Thyroid gland (tissue), 4 donors: ENCODE data around the gene ANKS1A. TPM values are rescaled to one million over a fixed set of nuclear protein-coding genes. Genes with fewer than 3 reads are reported as not detected.

ENCODE experiments used
- DNase-seq, 2 donors: peaks; one replicate each; pipeline ENCODE4 v3.0.0-alpha.2; 2019
- H3K27ac ChIP-seq, 3 donors: fragments of 200-600 bp; sonication (generic); 1 replicate in 2 of 3; 2 replicates in 1 of 3; pipeline ENCODE4 v1.5.1; 2016 to 2019; ENCODE audit warnings: mild to moderate bottlenecking in 1 of 3, moderate library complexity in 1 of 3
- H3K27me3 ChIP-seq: fragments of 200-600 bp; sonication (generic); one replicate; pipeline ENCODE4 v1.5.1; 2019
- H3K36me3 ChIP-seq, 2 donors: fragments of 200-600 bp; sonication (generic); one replicate each; pipeline ENCODE4 v1.5.1; 2016 to 2019
- H3K4me1 ChIP-seq, 2 donors: fragments of 200-600 bp; sonication (generic); one replicate each; pipeline ENCODE4 v1.5.1; 2017 to 2019
- H3K4me3 ChIP-seq, 3 donors: fragments of 200-600 bp; sonication (generic); replicated peaks in 1 of 3; 1 replicate in 2 of 3; 2 replicates in 1 of 3; pipeline ENCODE4 v1.5.1; 2016; ENCODE audit warnings: mild to moderate bottlenecking in 1 of 3
- H3K9me3 ChIP-seq: fragments of 200-600 bp; sonication (generic); one replicate; pipeline ENCODE4 v1.5.1; 2017
- POLR2A ChIP-seq, 2 donors: fragments of 450-650 bp; IDR thresholded peaks; one replicate each; pipeline ENCODE4 v1.6.1; 2017; ENCODE audit warnings: antibody characterized with exemption in 2 of 2, mild to moderate bottlenecking in 2 of 2, moderate library complexity in 1 of 2
- WGBS, 2 donors: methylation state at CpG; one replicate each; pipeline ENCODE4 v1.1.5; 2017; 5-methylcytosine and 5-hydroxymethylcytosine counted together
- intact Hi-C: fragments of 100-400 bp; cut with DNase I; formaldehyde crosslinking; loops from one replicate; pipeline ENCODE4 v1.15.1; 2023
- total RNA-seq, 4 donors: library from RNA; depleted of rRNA; stranded (reverse); fragments of >200 nt; gene quantifications; one replicate each; pipeline ENCODE4 v1.2.3, GENCODE V29; 2016
- TF ChIP-seq, protein P1 (sequence below), 6 experiments: fragments of 200-600 bp in 3 of 6; fragments of 450-650 bp in 3 of 6; sonication (generic) in 3 of 6; IDR thresholded peaks; one replicate each; pipeline ENCODE4 v1.5.1; 2016 to 2019; ENCODE audit warnings: antibody characterized with exemption in 6 of 6, mild to moderate bottlenecking in 2 of 6, inconsistent platforms in 1 of 6, moderate library complexity in 1 of 6

The ANKS1A gene
- total RNA-seq, 4 donors from 2014 or later: 29.9 to 43.8 (median 34.4) TPM

DNA sequence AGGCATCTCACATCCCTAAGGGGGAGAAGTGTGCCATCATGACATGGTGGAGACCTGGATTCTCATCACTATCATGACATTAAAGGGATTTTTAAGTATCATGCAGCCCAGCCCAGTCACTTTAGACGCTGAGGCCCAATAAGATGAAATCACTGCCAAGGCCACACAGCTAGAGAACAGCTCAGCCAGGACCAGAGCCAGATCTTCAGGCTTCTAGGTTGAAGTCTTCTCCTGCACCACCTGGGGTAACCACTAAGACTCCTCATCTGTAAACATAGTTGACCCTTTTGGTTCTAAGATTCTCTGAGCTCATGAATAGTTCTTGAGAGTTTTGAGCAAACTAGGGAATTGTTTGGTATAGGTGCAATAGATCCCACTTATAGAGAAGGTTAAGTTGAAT is 126.9 kb downstream of the ANKS1A start:
- 0 to 17% methylated on average over 1 of the region's 1 CpG for WGBS, 2 donors
- no peaks in the 10 kb centered on the region for H3K36me3 ChIP-seq
- peak; percentile 34 to 35 for DNase-seq
- no peak overlapping the region for H3K4me3 ChIP-seq
- H3K27ac ChIP-seq: peak overlapping the region; percentile 82 to 96 (median 93)
- H3K9me3 ChIP-seq: no peaks in the 10 kb centered on the region
- intact Hi-C loops: no loop called here
- H3K4me1 ChIP-seq: peaks cover 83 to 89% of the 10 kb centered on the region in 2 donors
- no peaks in the 10 kb centered on the region for H3K27me3 ChIP-seq
- TF ChIP-seq POLR2A (IDR thresholded peaks at IDR 0.05): no peak
- TF ChIP-seq, protein P1, sequence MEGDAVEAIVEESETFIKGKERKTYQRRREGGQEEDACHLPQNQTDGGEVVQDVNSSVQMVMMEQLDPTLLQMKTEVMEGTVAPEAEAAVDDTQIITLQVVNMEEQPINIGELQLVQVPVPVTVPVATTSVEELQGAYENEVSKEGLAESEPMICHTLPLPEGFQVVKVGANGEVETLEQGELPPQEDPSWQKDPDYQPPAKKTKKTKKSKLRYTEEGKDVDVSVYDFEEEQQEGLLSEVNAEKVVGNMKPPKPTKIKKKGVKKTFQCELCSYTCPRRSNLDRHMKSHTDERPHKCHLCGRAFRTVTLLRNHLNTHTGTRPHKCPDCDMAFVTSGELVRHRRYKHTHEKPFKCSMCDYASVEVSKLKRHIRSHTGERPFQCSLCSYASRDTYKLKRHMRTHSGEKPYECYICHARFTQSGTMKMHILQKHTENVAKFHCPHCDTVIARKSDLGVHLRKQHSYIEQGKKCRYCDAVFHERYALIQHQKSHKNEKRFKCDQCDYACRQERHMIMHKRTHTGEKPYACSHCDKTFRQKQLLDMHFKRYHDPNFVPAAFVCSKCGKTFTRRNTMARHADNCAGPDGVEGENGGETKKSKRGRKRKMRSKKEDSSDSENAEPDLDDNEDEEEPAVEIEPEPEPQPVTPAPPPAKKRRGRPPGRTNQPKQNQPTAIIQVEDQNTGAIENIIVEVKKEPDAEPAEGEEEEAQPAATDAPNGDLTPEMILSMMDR (IDR thresholded peaks at IDR 0.05): no peak

DNA sequence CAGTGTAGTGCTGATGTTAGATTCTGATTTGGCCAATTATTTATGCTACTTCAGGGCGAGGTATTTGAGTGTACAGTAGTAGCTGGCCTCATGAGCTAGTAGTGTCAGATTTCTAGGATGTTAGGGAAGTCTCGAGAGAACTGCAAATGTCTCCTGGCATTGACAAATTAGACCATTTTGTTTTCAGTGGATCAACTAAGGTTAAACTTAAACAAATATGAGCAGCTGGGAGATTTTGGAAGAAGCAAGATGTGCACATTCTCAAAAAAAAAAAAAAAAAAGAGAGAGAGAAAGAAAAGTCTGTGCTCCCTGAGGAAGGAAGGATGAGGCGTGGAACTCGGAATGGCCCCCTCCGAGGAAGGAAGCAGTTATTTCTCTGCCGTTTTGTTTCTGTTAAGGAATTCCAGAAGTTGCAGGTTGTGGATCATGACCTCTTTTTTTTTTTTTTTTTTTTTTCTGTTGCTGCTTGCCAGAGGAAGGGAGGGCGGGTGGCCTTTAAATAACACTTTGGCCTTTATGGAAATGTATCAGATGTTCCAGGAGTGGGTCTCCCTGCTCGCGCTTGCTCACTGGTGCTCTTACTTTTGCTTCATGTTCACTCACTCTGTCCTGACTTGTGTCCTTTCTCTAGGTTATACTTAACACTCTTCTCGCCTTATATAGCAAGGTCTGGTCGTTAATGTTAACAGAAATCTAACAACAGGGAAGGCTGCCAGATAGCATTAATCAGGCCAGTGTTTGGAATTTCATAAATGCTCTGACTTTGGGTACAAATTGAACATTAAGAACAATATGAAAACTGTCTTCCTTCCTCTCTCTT is 127.7 kb downstream of the ANKS1A start:
- Histone ChIP-seq H3K36me3 (no peaks in the 10 kb centered on the region), H3K4me1 (peaks cover 86 to 88% of the 10 kb centered on the region in 2 donors), H3K4me3 (peak overlapping the region in 1 of 3 donors; percentile 16), H3K27me3 (no peaks in the 10 kb centered on the region), H3K27ac (peak overlapping the region; percentile 82 to 96 (median 93)), H3K9me3 (no peaks in the 10 kb centered on the region)
- intact Hi-C loops: no loop called here
- WGBS, 2 donors: 28 to 35% methylated on average over 11 of the region's 11 CpGs
- peak; percentile 60 to 62 for DNase-seq
- TF ChIP-seq POLR2A (IDR thresholded peaks at IDR 0.05): no peak
- TF ChIP-seq, protein P1 (IDR thresholded peaks at IDR 0.05): no peak

DNA sequence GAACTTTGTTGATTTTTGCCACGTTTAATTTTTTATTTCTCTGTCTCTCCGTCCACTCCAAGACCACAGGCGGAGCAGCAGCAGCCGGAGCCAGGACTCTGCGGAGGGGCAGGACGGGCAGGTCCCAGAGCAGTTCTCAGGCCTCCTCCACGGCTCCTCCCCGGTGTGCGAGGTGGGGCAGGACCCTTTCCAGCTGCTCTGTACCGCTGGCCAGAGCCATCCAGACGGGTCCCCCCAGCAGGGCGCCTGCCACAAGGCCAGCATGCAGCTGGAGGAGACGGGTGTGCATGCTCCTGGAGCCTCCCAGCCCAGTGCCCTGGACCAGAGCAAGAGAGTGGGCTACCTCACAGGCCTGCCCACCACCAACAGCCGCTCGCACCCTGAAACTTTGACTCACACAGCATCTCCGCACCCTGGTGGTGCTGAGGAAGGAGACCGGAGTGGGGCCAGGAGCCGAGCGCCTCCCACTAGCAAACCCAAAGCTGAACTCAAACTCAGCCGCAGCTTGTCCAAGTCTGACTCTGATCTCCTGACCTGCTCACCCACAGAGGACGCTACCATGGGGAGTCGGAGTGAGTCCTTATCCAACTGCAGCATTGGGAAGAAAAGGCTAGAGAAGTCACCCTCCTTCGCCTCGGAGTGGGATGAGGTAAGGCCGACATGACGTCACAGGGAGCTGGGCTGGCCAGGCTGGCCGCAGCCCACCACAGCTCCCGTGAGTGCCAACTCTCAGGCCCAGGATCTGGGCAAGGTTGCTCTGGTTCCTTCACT is 128.5 kb downstream of the ANKS1A start:
- H3K4me1 ChIP-seq: peaks cover 86 to 88% of the 10 kb centered on the region in 2 donors
- H3K27me3 ChIP-seq: no peaks in the 10 kb centered on the region
- intact Hi-C loops: no loop called here

DNA sequence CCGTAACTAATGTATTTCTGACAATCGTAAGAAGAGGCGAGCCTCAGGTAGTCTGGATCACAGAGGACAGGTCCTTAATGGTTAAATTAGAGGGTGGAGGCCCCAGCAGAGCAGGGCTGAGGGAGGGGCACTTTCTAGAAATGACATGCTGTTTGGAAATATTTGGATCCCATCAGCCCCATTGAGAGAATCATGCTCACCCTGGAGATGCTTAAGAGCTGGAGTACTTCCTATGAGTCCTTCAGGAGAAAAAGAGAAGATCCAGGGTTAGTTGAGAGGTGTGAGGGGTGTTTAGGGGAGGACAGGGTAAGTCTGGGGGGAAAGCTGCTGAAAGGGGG is 129.1 kb downstream of the ANKS1A start:
- H3K27ac ChIP-seq: peak overlapping the region; percentile 82 to 96 (median 93)
- no peaks in the 10 kb centered on the region for H3K9me3 ChIP-seq
- H3K27me3 ChIP-seq: no peaks in the 10 kb centered on the region
- intact Hi-C loops: no loop called here
- no peak for DNase-seq
- peak overlapping the region in 1 of 3 donors; percentile 16 for H3K4me3 ChIP-seq
- H3K4me1 ChIP-seq: peaks cover 88% of the 10 kb centered on the region in 2 donors
- H3K36me3 ChIP-seq: no peaks in the 10 kb centered on the region
- WGBS, 2 donors: 68 to 87% methylated on average over 3 of the region's 3 CpGs
- TF ChIP-seq POLR2A (IDR thresholded peaks at IDR 0.05): no peak
- TF ChIP-seq, protein P1 (IDR thresholded peaks at IDR 0.05): no peak

More for the DNA sequence above, 128.5 kb downstream of the ANKS1A start:
- WGBS, 2 donors: 49 to 58% methylated on average over 23 to 25 of the region's 28 CpGs
- peak; percentile 63 to 67 for DNase-seq
- Histone ChIP-seq H3K36me3 (no peaks in the 10 kb centered on the region), H3K27ac (peak overlapping the region; percentile 82 to 96 (median 93)), H3K4me3 (peak overlapping the region in 1 of 3 donors; percentile 16), H3K9me3 (no peaks in the 10 kb centered on the region)
- TF ChIP-seq, protein P1 (IDR thresholded peaks at IDR 0.05): no peak
- no peak for TF ChIP-seq POLR2A (IDR thresholded peaks at IDR 0.05)
